CD4-positive, alpha-beta T cell treated with Interleukin-6 for 4 hours (primary cell): ENCODE results near the gene SP110.
"Not testable (repeated sequence)": the region's sequence is repeated elsewhere in the genome, so short reads cannot be mapped to it uniquely, and the experiment has no call there.

Source experiments
- DNase-seq: peaks from one replicate; pipeline ENCODE4 v3.0.0-alpha.2; 2020; ENCODE audit warnings: mixed read lengths

SP110 gene

DNA sequence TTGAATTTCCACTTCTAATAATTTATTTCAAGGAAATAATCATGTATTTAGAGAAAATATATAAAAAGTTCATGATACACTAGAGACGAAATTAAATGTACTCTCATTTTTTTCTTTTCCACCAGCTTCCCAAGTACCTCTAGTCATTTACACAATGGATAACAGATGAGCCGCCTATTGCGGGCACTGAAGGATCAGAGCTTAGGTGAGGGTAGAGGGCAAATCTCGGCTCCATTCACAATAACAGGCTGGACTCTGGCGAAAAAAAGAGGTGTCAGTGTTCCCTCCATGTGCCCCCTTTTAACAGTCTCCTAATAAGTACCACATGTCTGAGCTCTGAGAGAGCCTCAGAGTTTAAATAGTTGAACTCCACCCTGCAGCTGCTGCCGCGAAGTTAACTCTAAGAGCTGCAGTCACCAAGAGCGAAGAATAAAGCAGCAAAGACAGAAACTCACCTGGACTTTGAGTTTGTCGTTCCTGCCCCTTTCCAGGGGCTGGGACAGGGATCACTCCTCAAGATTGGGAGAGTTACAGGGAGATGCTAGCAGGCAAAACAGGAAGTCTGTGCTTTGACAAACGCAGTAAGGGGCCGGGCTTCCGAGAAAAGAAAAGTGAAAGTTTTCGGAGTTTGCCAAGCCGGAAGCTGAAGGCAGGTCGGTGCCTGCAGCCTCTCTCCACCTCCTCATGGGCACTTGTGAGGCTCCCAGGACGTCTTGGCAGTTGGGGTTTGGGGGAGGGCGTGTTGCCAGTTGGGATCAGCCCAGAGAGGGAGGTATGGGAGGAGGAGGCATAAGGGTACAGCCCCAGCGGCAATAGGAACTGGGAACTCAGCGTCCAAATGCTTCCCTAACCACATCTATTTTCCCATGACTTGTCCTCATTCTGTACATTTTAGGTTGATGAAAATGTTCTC, at the start of gene SP110:
SP110 (minus strand) TSS at position 566 of the 913 bp plus-strand sequence. CDS start 3,057 bp downstream, outside the sequence.
- DNase-seq = peak; percentile 81

DNA sequence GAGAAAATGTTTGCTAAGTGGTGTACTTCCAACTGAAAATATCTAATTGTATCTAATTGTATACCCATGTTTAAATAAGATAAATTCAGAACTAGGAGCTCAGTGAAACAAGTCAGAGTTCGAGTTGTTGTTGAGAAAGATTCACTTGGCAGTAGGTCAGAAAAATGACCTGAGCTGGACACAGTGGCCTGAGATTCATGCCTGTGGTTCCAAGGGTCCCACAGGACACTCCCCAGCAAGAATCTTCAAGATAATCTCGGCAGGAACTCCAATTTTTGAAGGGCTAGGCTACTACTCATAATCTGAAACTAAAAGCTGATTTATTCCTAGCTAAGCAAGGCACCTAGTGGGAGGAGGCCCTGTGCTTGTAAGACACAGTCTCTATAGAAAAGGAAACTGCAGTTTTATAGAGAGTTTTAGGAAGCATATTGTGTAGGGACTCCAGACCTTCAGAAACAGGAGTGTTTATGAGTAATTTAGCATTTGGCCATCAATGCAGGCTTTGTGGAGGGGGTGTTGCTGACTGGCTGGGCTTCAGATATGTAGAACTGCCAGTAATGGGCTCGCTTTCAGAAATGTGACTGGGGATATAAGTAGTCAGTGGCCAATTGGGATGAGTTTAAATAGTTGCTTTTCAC, 48.9 kb upstream of the SP110 start:
- DNase-seq = no peak

DNA sequence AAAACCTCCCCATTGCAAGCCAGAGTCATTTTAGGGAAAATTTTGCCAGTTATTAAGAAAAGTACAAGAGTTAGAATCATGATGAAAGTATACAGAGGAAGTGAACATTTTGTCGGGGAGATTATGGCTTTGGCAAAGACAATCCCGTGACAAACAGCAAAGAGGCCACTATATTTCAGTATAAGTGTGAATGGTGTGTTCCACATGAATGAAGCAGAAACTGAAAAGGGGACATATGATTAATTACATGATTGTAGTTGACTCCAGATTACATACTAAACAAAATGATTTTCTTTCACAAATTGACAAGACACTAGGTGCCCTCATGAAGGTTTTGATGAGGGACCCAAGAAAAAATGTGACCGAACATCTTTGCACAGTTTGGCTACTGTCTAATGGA, 47.8 kb upstream of the SP110 start:
- DNase-seq = no peak

DNA sequence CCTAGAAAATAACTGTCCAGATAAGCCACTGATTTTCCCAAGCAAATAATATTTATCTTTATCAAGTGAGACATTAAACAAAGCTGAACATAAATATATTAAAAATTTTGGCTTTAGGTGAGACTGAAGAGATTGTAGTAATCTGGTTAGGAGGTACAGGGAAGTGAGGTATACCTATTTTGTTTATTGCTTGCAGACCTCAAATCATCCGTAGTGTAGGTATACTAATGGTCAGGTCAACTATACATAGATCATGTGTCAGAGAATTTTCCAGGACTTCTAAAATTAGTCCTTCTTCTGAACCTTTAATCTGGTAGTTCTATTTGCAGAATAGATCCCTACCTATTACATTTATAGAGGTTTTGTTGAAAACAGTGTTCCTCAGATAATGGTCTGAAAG, 47.3 kb upstream of the SP110 start:
- no peak for DNase-seq

DNA sequence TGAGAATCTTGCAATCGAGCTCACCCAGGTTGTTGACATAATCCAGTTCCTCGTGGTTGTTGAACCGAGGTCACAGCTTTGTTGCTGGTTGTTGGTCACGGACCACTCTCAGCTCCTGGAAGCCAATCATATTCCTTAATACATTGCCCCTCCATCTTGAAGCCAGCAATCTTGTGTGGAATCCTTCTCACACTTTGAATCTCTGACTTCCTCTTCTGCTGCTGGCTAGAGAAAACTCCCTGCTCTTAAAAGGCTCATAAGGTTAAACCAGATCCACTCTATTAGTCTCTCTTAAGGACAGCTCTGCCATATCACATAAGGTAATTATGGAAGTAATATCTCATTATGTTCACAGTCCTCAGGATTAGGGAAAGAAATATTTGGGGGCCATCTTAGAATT, 46.9 kb upstream of the SP110 start:
- no peak for DNase-seq

DNA sequence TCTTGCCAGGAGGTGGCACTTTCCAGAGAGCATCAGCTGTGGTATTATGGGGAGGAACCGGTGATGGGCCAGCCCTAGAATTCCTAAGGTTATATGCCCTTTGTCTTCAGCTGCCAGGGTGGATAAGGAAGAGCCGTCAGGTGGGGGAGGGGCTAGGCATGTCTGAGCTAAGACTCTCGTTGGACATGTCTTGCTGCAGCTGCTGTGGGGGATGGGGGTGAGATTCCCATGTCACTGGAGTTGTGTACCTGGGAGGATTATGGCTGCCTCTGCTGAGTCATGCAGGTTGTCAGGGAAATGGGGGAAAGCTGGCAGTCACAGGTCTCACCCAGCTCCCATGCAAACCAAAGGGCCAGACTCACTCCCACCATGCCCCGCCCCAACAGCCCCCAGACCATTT, 45.2 kb upstream of the SP110 start:
- not testable (repeated sequence) for DNase-seq

DNA sequence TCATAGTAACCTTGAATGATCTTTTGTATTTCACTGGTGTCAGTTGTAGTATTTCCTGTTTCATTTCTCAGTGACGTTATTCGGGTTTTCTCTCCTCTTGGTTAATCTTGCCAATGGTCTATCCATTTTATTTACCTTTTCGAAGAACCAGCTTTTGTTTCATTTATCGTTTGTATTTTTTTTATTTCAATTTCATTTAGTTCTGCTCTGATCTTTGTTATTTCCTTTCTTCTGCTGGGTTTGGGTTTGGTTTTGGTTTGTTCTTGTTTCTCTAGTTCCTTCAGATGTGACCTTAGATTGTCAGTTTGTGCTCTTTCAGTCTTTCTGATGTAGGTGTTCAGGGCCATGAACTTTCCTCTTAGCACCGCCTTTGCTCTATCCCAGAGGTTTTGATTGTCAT, 42.5 kb upstream of the SP110 start:
- DNase-seq = no peak

DNA sequence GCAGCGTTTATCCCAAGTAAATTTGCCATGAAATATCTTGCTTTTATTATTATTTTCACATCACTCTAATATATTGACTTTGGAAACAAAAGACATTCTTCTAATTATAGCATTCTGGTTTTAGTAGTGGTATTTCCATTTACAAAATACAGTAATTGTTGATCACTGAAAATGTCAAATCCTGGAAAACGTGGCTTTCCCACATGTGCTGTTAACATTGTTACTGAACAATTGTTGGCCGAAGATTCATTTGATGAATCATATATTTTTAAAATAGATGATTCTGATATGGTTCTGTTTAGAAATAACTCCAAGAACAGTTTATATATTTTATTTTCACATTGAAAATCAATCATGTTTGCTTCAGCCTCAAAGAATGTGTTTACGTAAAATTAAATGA, 38.7 kb upstream of the SP110 start:
- no peak for DNase-seq

DNA sequence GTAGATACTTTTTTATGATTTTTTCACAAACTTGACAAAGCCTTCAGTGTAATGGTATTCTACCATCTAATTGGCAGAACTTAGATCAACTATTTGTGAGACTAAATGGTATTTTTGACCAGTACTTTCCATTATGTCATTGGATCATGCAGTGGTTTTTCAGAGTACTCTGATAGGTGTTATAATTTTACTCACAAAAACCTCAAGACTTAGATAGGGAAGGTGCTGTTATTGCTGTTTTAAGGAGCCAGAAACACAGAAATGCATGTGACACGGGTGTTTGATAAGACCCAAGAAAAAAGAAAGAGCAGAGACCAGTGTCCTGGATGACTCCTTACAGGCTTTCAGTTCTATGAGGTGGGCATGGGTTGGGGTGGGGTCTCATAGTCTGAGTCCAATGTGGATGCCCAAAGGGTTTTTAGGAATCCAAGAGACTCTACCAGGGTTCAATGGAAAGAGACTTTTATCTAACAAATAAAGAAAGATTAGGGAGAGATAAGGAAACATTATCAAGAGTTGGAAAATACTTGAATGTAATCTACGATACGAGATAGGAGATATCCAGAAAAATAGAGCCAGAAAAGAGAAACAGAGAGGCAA, 37.0 kb upstream of the SP110 start:
- no peak for DNase-seq

DNA sequence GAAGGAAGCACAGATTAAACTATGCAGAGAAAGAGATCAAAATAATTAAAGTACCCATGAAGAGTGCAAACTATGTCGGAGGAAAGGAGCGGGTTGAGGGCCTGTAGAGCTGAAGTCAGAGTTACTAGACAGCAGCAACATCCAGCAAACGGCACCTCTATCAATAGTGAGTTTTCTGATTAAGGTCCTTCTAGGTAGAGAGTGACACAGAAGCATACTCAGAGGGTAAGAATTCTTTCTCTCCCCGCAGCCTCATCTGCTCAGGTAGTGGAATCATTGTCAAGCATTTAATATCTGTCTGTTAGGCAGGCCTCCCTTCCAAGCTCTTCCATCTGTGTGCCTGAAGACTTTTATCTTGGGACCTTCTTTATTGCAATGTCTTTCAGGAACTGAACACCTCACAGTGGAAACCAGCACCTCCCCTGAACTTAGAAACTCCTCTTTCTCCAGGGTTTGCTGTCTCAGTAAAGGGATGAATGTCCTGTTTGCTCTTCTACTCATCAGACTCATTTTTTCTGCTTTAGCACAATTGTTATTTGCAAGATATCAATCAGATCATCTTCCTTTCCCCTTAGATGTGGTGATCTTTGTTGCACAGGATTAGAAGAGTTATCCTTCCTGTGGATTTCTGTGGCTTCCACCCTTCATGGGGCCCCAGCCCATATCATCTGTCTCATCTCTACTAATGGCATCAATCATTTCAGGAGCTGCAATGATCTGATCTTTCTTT, 34.5 kb upstream of the SP110 start:
- DNase-seq = peak; percentile 39

DNA sequence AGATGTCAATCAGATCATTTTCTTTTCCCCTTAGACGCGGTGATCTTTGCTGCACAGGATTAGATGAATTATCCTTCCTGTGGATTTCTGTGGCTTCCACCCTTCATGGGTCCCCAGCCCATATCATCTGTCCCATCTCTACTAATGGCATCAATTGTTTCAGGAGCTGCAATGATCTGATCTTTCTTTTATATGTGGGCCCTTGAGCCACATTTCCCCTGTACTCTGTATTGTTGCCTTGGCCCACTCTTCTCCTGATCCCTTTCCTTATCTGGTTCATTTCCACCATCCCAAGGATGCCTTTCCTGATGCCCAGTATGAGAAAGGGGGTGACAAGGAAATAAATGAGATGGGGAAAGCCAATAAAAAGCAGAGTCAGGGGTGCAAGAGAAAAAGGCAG, 30.4 kb upstream of the SP110 start:
- no peak for DNase-seq

DNA sequence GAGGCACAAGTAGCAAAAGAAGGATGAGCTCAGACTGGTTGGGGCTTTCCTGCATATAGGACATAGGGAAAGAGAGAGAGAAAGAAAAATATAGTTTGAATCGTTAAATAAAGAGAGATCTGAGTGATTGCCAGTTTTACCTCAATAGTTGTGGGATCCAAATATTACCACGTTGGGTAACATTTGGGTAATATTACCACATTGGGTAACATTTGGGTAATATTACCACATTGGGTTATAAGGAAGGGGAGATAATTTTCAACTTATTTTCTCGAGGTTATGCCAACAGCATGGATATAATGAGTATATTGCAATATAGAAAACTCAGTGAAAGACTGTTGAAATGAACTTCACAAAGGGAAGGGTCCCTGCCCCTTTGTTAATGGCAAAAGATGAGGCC, 26.4 kb upstream of the SP110 start:
- DNase-seq = no peak

DNA sequence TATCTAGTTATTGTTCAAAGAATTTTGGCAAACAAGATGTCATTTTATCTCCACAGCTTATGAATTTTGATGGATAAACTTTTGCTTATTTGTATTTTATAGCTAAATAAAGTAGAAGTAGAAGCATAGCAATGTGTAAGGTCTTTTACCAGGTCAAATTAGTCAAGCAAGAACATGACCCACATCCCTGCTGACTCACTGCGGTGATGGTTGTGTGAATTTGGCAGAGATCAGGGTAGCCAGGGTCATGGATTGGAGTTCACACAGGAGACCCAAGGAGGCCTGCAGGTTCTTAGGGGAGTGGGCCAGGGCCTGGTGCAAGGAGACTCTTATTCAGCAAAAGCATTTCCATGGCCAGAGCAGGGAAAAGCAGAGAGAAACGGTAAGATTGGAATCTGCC, 24.4 kb upstream of the SP110 start:
- no peak for DNase-seq

DNA sequence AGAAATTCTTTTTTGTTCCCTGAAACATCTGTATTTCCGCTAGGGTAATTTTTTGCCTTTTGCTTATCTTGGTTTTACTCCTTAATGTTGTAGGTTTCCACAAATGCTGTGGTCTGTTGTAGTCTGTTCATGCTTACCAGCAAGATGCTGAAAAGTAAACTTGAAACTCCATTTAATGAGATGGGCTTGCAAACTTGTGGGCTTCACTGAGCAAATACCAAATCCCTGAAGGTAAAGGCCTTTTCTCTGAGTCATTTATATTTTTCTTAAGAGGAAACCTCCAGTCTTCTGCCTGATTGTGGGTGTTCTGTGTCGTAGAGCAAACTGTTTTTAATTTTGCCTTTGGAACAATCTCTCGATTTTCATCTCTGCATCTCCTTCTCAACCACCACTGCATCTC, 15.1 kb upstream of the SP110 start:
- DNase-seq = no peak

DNA sequence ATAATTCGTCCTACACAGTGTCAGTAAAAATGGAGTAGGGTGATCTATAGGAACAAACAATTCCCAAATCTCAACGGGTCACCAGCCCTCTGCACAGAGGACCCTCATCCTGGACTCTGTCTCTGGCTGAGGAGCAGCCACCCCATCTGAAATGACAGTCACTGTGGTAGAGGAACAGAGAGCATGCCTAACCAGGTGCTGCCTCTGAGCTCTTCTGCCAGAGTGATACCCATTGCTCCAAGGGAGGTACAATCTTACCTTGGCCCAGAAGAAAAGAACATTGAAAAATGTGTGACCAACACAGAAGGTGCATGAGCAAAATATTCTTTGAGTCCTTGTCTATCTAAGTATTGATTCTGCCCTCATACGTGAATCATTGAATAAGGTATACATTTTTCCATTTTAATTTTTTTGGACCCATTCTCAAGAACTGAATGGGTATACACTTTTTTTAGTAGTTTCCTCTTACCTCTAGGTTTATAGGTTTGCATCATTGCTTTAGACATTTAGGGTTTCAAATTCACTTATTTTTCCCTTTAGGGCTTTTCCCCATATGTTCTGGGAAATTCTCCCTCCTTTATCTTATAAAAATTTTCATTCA, 14.4 kb upstream of the SP110 start:
- DNase-seq = no peak

DNA sequence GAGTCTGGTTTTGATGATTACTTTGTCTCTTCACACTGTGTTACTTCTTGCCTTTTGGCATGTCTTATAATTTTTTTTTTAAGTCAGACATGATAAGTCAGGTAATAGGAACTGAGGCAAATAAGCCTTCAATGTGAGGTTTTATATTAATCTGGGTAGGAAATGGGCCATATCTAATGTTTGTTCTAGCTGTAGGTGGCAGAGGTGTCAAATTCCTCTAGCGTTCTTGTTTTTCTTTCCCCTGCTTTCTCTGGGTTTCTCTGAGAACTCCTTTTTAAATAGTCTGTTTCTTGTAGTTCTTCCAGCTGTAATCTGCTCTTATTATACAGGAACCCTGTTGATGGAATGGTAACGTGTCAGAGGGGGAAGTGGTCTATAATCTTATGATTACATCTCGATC, 11.5 kb upstream of the SP110 start:
- DNase-seq = no peak

DNA sequence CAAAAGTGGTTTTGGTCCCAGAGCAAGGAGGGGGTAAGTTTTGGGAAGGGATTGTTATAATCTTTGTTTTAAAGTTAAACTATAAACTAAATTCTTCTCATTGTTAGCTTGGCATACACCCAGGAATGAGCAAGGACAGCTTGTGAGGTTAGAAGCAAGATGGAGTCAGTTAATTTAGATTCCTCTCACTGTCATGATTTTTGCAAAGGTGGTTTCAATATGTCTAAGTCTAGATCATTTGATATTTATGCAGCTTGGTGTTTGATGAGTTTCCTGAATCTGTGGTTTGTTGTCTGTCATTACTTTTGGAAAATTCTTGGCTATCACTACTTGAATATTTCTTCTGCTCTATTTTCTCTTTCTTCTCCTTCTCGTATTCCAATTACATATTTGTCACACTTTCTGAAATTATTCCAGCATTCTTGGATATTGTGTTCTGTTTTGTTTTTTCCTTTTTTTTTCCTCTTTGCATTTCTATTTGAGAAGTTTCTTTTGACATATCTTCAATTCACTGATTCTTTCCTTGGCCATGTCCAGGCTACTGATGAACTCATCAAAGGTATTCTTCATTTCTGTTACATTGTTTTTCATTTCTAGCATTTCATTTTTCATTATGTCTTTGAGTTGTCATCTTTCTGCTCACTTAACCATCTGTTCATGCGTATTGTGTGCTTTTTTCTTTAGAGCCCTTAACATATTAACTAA, 10.9 kb upstream of the SP110 start:
- DNase-seq = no peak

DNA sequence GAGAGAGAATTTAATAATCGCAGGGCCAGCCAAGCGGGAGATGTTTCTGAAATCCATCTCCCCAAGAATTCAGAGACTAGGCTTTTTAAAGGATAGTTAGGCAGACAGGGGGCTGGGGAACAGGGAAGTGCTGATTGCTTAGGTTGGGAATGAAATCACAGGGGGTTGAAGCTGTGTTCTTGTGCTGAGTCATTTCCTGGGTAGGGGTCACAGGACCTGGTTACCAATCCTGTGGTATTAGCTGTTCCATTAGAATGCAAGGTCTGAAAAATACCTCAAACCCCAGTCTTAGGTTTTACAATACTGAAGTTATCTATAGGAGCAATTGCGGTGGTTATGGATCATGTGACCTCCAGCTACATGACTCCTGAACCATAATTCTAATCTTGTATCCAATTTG, 10.3 kb upstream of the SP110 start:
- no peak for DNase-seq

DNA sequence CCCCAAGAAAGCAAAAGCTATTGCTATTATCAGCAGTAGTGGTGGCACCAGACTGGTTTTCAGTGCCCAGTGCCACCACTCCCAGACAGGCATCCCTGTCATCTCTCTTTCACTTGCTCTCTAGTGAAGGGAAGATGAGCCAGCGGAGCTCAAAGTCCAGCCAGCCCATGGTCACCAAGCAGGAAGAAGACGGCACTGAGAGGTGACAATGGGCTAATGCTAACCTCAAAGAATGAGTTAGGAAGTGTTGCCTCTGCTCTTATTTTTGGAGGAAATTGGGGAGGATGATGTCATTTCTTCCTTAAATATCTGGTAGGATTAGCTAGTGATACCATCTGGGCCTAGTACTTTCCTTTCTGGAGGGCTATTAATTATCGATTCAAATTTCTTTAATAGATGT, 7.4 kb upstream of the SP110 start:
- peak; percentile 9 for DNase-seq

DNA sequence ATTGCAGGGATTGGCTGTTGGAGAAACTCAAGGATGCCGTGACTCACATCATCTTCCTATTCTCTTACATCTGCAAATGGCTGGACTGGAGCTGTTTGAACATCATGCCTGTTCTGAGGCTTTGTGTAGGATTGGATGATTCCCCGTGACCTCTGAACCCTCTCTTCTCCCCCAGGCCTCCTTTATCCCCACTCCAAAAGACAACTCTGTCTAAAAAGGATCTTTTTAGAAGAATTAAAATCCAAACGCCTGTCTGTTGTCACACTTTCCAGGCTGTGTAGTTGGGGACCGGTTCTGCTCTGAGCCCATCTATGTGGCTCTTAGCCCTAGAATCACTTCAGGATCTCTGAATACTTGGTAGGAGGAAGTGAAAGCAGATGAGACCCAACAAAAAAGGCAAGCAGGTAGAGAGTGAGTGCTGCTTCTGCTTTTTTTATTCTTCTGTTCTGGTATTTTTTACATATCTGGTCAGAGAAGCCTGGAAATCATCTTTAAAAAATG, 6.3 kb upstream of the SP110 start:
- no peak for DNase-seq

DNA sequence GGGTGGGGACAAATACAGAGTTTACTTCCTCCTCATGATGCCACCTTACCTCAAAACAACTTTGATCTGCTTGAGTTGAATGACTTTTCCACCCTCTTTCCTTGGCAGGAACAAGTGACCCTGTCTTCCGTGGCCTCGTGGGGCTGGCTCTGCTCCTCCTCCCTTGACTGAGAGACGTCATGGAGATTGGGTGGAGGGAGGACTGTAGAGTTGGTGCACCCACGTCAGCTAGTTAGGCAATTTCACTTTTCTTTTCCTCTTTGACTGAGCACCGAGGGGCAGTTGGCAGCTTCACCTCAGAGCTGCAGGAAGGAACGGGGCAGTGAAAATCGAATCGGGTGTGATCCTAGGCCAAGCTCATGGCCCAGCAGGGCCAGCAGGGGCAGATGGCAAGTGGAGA, 5.7 kb upstream of the SP110 start, which contains the start of gene SP140:
SP140 (plus strand) TSS at position 251 of the 400 bp plus-strand sequence; CDS start at position 360, 109 bp downstream.
- peak; percentile 78 for DNase-seq

DNA sequence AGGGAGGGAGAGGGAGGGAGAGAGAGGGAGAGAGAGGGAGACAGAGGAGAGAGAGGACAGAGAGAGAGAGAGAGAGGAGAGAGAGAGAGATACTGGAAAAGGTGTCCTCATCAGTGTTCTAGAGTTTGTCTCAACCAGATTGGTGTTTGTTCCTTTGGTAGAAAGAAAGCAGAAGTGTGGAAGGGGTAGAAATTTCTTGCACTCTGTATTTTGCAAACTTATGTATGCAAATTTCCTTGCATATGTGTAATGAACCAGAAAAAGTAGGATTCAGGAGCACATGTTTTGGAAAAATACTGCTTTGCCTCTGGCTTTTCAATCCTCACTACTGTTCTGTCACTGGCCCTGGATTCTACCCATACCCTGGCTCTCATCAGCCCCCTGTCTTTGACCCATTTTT, 4.7 kb upstream of the SP110 start:
- DNase-seq = no peak
